Esophagus squamous epithelium (tissue), 5 donors: ENCODE data around the gene QTRT2. TPM values are rescaled to one million over a fixed set of nuclear protein-coding genes. Genes with fewer than 3 reads are reported as not detected.

Source experiments
- DNase-seq: peaks from one replicate; lab custom pipeline; 2025; lab: John Stamatoyannopoulos, UW
- H3K27ac ChIP-seq, 4 donors: fragments of 200-600 bp; sonication (generic); one replicate each; pipeline ENCODE4 v1.5.1; 2016 to 2019; ENCODE audit warnings: mild to moderate bottlenecking in 1 of 4
- H3K27me3 ChIP-seq, 4 donors: fragments of 200-600 bp; sonication (generic); 1 replicate in 3 of 4; 2 replicates in 1 of 4; pipeline versions ENCODE4 v1.5.1 to v1.6.0; 2017 to 2021; ENCODE audit warnings: antibody characterized with exemption in 1 of 4
- H3K36me3 ChIP-seq, 3 donors: fragments of 200-600 bp; sonication (generic); one replicate each; pipeline ENCODE4 v1.5.1; 2016 to 2019
- H3K4me1 ChIP-seq, 3 donors: fragments of 200-600 bp; sonication (generic); one replicate each; pipeline ENCODE4 v1.5.1; 2017 to 2019
- H3K4me3 ChIP-seq, 4 donors: fragments of 200-600 bp; sonication (generic); 1 replicate in 3 of 4; 2 replicates in 1 of 4; pipeline ENCODE4 v1.5.1; 2016 to 2019; ENCODE audit warnings: mild to moderate bottlenecking in 2 of 4, moderate library complexity in 1 of 4
- H3K9me3 ChIP-seq, 3 donors: fragments of 200-600 bp; sonication (generic); one replicate each; pipeline ENCODE4 v1.5.1; 2016 to 2019
- POLR2A ChIP-seq, 4 donors: fragments of 450-650 bp; IDR thresholded peaks; one replicate each; pipeline ENCODE4 v1.6.1; 2017; ENCODE audit warnings: antibody characterized with exemption in 4 of 4, mild to moderate bottlenecking in 4 of 4, moderate library complexity in 3 of 4
- WGBS, 2 donors: methylation state at CpG; one replicate each; pipeline ENCODE4 v1.1.5; 2018; 5-methylcytosine and 5-hydroxymethylcytosine counted together
- intact Hi-C: fragments of 100-400 bp; cut with DNase I; formaldehyde crosslinking; loops from one replicate; pipeline ENCODE4 v1.15.0; 2022
- total RNA-seq, 4 donors: library from RNA; depleted of rRNA; stranded (reverse); fragments of >200 nt; gene quantifications; one replicate each; pipeline ENCODE4 v1.1.0, GENCODE V29; 2016
- TF ChIP-seq, protein P1 (sequence below), 6 experiments: fragments of 450-650 bp in 4 of 6; fragments of 200-600 bp in 2 of 6; sonication (generic) in 2 of 6; IDR thresholded peaks; one replicate each; pipeline ENCODE4 v1.5.1; 2016 to 2019; ENCODE audit warnings: antibody characterized with exemption in 6 of 6, mild to moderate bottlenecking in 4 of 6, moderate library complexity in 4 of 6
- donor health status: DM: yes; HTN: yes; CAD: no.

QTRT2 gene
- total RNA-seq, 4 donors from 2014 or later, result 7.5 to 18.2 (median 15.6) TPM

DNA sequence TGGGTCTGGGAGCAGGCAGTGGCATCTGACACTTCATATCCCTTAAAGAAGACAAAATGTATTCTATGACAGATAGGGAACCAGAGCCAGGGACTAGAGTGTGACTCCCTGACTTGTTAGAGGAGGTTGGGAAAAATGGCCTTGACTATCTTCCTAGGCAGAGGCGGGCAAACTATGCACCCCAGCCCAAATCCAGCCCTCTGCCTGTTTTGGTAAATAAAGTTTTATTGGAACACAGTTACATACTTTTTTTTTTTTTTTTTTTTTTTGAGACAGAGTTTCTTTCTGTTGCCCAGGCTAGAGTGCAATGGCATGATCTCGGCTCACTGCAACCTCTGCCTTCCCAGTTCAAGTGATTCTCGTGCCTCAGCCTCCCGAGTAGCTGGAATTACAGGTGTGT lies 47.3 kb downstream of the QTRT2 start:
- no peak overlapping the region for H3K27ac ChIP-seq
- DNase-seq, result no peak
- WGBS, 2 donors, result 83 to 90% methylated on average over 2 to 4 of the region's 4 CpGs
- TF ChIP-seq, protein P1, sequence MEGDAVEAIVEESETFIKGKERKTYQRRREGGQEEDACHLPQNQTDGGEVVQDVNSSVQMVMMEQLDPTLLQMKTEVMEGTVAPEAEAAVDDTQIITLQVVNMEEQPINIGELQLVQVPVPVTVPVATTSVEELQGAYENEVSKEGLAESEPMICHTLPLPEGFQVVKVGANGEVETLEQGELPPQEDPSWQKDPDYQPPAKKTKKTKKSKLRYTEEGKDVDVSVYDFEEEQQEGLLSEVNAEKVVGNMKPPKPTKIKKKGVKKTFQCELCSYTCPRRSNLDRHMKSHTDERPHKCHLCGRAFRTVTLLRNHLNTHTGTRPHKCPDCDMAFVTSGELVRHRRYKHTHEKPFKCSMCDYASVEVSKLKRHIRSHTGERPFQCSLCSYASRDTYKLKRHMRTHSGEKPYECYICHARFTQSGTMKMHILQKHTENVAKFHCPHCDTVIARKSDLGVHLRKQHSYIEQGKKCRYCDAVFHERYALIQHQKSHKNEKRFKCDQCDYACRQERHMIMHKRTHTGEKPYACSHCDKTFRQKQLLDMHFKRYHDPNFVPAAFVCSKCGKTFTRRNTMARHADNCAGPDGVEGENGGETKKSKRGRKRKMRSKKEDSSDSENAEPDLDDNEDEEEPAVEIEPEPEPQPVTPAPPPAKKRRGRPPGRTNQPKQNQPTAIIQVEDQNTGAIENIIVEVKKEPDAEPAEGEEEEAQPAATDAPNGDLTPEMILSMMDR (IDR thresholded peaks at IDR 0.05), result no peak
- no peak for TF ChIP-seq POLR2A (IDR thresholded peaks at IDR 0.05)
- intact Hi-C loops, result no loop called here
- no peaks in the 10 kb centered on the region for H3K9me3 ChIP-seq
- H3K4me3 ChIP-seq, result no peak overlapping the region
- H3K27me3 ChIP-seq, result peaks cover 0 to 18% (median 0%) of the 10 kb centered on the region in 4 donors
- no peaks in the 10 kb centered on the region for H3K36me3 ChIP-seq
- no peaks in the 10 kb centered on the region for H3K4me1 ChIP-seq

DNA sequence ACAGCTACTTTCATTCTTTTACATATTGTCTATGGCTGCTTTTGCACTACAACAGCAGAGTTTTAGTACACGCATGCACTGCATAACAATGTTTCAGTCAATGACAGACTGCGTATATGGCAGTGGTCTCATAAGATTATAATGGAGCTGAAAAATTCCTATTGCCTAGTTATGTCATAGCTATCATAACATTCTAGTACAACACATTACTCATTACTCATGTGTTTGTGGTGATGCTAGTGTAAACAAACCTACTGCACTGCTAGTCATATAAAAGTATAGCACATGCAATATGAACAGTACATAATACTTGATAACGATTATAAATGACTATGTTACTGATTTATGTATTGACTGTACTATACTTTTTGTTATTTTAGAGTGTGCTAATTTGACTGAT lies 47.9 kb downstream of the QTRT2 start:
- DNase-seq, result no peak
- WGBS, 2 donors, result 81% methylated on average over 3 of the region's 3 CpGs

DNA sequence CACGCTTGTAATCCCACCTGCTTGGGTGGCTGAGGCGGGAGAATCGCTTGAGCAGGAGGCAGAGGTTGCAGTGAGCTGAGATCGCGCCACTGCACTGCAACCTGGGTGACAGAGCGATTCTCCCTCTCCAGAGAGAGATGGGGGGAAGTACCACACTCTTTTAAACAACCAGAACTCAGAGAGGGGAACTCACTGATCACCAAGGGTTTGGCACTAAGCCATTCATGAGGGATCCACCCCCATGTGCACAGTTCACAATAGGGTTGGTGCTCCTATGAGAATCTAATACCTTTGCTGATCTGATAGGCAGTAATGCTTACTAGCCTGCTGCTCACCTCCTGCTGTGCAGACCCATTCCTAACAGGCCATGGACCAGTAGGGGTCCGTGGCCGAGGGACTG lies 51.6 kb downstream of the QTRT2 start:
- Histone ChIP-seq H3K27ac (no peak overlapping the region), H3K27me3 (peaks cover 0 to 18% (median 0%) of the 10 kb centered on the region in 4 donors), H3K9me3 (no peaks in the 10 kb centered on the region), H3K36me3 (no peaks in the 10 kb centered on the region), H3K4me1 (peaks cover 0 to 28% (median 5%) of the 10 kb centered on the region in 3 donors), H3K4me3 (no peak overlapping the region)
- intact Hi-C loops, result no loop called here
- WGBS, 2 donors, result 84 to 88% methylated on average over 8 of the region's 8 CpGs
- no peak for TF ChIP-seq POLR2A (IDR thresholded peaks at IDR 0.05)
- TF ChIP-seq, protein P1 (IDR thresholded peaks at IDR 0.05), result no peak
- DNase-seq, result no peak

More for the DNA sequence above, 47.9 kb downstream of the QTRT2 start:
- H3K4me3 ChIP-seq, result no peak overlapping the region
- peaks cover 0 to 20% (median 0%) of the 10 kb centered on the region in 4 donors for H3K27me3 ChIP-seq
- intact Hi-C loops, result no loop called here
- H3K4me1 ChIP-seq, result no peaks in the 10 kb centered on the region
- H3K9me3 ChIP-seq, result no peaks in the 10 kb centered on the region
- no peaks in the 10 kb centered on the region for H3K36me3 ChIP-seq
- H3K27ac ChIP-seq, result no peak overlapping the region
- no peak for TF ChIP-seq POLR2A (IDR thresholded peaks at IDR 0.05)
- TF ChIP-seq, protein P1 (IDR thresholded peaks at IDR 0.05), result no peak

DNA sequence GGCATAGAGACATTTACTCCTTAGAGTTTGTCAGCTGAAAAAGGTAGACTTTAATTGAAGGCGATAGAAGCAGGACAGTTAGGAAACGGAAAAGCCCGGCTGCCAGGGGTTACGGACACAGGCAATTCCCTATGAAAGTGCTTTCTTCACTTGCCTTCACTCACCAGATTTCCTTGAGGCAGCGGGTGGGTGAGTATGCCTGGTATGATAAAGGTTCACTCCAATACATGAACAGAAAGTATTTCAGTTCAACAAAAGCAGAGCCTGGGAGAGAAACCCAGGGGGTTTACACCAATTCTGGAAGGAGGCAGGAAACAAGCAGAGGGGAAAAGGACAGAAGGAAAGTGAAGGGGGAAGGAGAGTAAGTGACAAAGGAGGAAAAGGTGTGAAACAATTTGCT lies 53.9 kb downstream of the QTRT2 start:
- H3K27me3 ChIP-seq, result peaks cover 0 to 30% (median 0%) of the 10 kb centered on the region in 4 donors
- H3K27ac ChIP-seq, result no peak overlapping the region
- H3K9me3 ChIP-seq, result no peaks in the 10 kb centered on the region
- TF ChIP-seq, protein P1 (IDR thresholded peaks at IDR 0.05), result no peak
- TF ChIP-seq POLR2A (IDR thresholded peaks at IDR 0.05), result no peak
- DNase-seq, result no peak
- peaks cover 0 to 28% (median 5%) of the 10 kb centered on the region in 3 donors for H3K4me1 ChIP-seq
- intact Hi-C loops, result no loop called here
- H3K36me3 ChIP-seq, result no peaks in the 10 kb centered on the region
- H3K4me3 ChIP-seq, result no peak overlapping the region
- 42 to 75% methylated on average over 5 of the region's 5 CpGs for WGBS, 2 donors

DNA sequence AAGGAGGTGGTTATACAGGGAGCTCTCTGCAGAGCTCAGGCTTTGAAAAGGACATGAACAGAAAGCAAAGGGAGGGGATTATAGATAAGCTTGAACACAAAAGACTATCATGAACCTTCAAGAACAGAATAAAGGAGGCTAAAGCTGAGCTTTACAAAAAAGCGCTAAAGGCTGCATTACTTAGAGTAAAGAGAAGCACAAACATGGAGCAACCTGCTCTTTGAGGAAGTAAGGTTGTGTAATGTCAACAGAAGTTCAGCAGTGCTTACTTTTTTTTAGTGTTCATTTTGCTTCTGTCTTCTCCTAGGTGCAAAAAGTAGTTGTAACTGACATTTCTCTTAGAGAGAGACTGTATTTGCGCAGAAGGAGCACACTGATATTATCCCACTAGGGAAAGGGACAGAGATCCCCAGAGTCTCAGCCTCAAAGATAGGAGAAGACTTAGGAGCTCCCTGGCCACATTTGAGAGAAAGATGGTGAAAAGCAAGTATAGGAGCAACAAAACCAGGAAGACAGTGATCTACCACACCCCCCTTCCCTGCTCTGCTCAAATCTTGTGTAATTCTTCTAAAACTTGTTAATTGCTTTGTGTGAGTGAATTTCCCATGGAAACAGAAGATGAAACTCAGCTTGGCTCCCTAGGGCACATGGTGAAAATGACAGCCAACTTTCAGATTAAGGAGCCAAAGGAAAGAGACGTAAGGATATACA lies 54.7 kb downstream of the QTRT2 start:
- peaks cover 0 to 28% (median 5%) of the 10 kb centered on the region in 3 donors for H3K4me1 ChIP-seq
- no peaks in the 10 kb centered on the region for H3K36me3 ChIP-seq
- H3K27ac ChIP-seq, result peak overlapping the region in 3 of 4 donors; percentile 13 to 50 (median 40)
- no peak for DNase-seq
- WGBS, 2 donors, result 24 to 59% methylated on average over 3 of the region's 3 CpGs
- intact Hi-C loops, result no loop called here
- H3K27me3 ChIP-seq, result peaks cover 0 to 30% (median 0%) of the 10 kb centered on the region in 4 donors
- H3K9me3 ChIP-seq, result no peaks in the 10 kb centered on the region
- no peak for TF ChIP-seq POLR2A (IDR thresholded peaks at IDR 0.05)
- TF ChIP-seq, protein P1 (IDR thresholded peaks at IDR 0.05), result no peak
- no peak overlapping the region for H3K4me3 ChIP-seq
